ENCODE results near the gene DDX52. TPM values are rescaled to one million over a fixed set of nuclear protein-coding genes. Genes with fewer than 3 reads are reported as not detected.

The DDX52 gene
- total and polyA plus RNA-seq, 2 of the 13 experiments (the other 11 are each of a cell fraction or from before 2014, with no cell fraction given): 8.9 to 36.1 TPM

DNA sequence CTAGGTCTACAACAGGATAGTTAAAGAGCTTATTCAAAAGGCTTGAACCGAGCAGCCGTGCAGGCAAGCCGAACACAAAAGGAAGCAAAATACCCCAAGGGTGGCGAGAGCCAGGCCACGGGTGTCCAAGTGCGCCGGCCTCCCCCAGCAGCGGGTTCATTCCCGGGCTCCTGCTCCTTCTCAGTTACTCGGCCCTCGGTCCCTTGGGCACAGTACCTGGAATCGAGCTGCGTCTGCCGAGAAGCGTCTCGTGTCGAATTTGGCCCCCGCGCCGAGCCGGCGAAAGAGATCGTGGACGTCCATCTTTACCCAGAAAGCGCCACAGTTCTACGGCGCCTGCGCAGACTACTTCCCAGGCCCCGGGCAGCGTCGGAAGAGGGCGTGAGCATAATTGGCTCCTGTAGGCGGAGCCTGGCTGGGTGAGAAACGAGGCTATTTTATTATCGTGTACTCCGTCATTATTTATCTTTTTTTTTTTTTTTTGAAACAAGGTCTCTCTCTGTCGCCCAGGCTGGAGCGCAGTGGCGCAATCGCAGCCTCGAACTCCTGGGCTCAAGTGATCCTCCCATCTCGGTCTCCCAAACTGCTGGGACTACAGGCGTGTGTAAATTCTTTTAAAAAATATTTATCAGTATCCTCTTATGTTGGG, at the start of gene DDX52 (continued):
- TF ChIP-seq, protein P1, sequence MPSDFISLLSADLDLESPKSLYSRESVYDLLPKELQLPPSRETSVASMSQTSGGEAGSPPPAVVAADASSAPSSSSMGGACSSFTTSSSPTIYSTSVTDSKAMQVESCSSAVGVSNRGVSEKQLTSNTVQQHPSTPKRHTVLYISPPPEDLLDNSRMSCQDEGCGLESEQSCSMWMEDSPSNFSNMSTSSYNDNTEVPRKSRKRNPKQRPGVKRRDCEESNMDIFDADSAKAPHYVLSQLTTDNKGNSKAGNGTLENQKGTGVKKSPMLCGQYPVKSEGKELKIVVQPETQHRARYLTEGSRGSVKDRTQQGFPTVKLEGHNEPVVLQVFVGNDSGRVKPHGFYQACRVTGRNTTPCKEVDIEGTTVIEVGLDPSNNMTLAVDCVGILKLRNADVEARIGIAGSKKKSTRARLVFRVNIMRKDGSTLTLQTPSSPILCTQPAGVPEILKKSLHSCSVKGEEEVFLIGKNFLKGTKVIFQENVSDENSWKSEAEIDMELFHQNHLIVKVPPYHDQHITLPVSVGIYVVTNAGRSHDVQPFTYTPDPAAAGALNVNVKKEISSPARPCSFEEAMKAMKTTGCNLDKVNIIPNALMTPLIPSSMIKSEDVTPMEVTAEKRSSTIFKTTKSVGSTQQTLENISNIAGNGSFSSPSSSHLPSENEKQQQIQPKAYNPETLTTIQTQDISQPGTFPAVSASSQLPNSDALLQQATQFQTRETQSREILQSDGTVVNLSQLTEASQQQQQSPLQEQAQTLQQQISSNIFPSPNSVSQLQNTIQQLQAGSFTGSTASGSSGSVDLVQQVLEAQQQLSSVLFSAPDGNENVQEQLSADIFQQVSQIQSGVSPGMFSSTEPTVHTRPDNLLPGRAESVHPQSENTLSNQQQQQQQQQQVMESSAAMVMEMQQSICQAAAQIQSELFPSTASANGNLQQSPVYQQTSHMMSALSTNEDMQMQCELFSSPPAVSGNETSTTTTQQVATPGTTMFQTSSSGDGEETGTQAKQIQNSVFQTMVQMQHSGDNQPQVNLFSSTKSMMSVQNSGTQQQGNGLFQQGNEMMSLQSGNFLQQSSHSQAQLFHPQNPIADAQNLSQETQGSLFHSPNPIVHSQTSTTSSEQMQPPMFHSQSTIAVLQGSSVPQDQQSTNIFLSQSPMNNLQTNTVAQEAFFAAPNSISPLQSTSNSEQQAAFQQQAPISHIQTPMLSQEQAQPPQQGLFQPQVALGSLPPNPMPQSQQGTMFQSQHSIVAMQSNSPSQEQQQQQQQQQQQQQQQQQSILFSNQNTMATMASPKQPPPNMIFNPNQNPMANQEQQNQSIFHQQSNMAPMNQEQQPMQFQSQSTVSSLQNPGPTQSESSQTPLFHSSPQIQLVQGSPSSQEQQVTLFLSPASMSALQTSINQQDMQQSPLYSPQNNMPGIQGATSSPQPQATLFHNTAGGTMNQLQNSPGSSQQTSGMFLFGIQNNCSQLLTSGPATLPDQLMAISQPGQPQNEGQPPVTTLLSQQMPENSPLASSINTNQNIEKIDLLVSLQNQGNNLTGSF (CRISPR knock-in tag; IDR thresholded peaks at IDR 0.05): peak; percentile 56; the same call in 1 of the 2 replicates
- TF ChIP-seq ZNF12 (CRISPR knock-in tag; IDR thresholded peaks at IDR 0.05) (no peak), ZNF563 (CRISPR knock-in tag; IDR thresholded peaks at IDR 0.05) (0 out of 2 replicates have a peak, but pooled peaks have one; percentile 43), ZNF263 (CRISPR knock-in tag; IDR thresholded peaks at IDR 0.05) (peak; percentile 34; the same call in 1 of the 2 replicates), KAT7 (CRISPR knock-in tag; IDR thresholded peaks at IDR 0.05; ENCODE audit: borderline replicate concordance) (peak; percentile 62; the same call in 1 of the 2 replicates), ZNF782 (CRISPR knock-in tag; IDR thresholded peaks at IDR 0.05; ENCODE audit: borderline replicate concordance) (no peak), ZNF614 (CRISPR knock-in tag; IDR thresholded peaks at IDR 0.05; ENCODE audit: borderline replicate concordance) (peak; percentile 42; the same call in 1 of the 2 replicates), ZNF337 (CRISPR knock-in tag; IDR thresholded peaks at IDR 0.05; ENCODE audit: borderline replicate concordance, low read depth) (no peak), NAIF1 (CRISPR knock-in tag; IDR thresholded peaks at IDR 0.05; ENCODE audit: borderline replicate concordance) (peak; percentile 76; the same call in 1 of the 2 replicates)
- TF ChIP-seq, protein P2, sequence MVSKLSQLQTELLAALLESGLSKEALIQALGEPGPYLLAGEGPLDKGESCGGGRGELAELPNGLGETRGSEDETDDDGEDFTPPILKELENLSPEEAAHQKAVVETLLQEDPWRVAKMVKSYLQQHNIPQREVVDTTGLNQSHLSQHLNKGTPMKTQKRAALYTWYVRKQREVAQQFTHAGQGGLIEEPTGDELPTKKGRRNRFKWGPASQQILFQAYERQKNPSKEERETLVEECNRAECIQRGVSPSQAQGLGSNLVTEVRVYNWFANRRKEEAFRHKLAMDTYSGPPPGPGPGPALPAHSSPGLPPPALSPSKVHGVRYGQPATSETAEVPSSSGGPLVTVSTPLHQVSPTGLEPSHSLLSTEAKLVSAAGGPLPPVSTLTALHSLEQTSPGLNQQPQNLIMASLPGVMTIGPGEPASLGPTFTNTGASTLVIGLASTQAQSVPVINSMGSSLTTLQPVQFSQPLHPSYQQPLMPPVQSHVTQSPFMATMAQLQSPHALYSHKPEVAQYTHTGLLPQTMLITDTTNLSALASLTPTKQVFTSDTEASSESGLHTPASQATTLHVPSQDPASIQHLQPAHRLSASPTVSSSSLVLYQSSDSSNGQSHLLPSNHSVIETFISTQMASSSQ (IDR thresholded peaks at IDR 0.05; ENCODE audit: low read depth): no peak
- TF ChIP-seq, protein P2 (CRISPR knock-in tag; IDR thresholded peaks at IDR 0.05; ENCODE audit: borderline replicate concordance): no peak
- TF ChIP-seq, protein P3, sequence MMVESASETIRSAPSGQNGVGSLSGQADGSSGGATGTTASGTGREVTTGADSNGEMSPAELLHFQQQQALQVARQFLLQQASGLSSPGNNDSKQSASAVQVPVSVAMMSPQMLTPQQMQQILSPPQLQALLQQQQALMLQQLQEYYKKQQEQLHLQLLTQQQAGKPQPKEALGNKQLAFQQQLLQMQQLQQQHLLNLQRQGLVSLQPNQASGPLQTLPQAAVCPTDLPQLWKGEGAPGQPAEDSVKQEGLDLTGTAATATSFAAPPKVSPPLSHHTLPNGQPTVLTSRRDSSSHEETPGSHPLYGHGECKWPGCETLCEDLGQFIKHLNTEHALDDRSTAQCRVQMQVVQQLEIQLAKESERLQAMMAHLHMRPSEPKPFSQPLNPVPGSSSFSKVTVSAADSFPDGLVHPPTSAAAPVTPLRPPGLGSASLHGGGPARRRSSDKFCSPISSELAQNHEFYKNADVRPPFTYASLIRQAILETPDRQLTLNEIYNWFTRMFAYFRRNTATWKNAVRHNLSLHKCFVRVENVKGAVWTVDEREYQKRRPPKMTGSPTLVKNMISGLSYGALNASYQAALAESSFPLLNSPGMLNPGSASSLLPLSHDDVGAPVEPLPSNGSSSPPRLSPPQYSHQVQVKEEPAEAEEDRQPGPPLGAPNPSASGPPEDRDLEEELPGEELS (CRISPR knock-in tag; IDR thresholded peaks at IDR 0.05): 0 out of 2 replicates have a peak, but pooled peaks have one; percentile 19
- TF ChIP-seq, protein P4, sequence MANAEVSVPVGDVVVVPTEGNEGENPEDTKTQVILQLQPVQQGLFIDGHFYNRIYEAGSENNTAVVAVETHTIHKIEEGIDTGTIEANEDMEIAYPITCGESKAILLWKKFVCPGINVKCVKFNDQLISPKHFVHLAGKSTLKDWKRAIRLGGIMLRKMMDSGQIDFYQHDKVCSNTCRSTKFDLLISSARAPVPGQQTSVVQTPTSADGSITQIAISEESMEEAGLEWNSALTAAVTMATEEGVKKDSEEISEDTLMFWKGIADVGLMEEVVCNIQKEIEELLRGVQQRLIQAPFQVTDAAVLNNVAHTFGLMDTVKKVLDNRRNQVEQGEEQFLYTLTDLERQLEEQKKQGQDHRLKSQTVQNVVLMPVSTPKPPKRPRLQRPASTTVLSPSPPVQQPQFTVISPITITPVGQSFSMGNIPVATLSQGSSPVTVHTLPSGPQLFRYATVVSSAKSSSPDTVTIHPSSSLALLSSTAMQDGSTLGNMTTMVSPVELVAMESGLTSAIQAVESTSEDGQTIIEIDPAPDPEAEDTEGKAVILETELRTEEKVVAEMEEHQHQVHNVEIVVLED (CRISPR knock-in tag; IDR thresholded peaks at IDR 0.05; ENCODE audit: borderline replicate concordance): no peak

Measured in HepG2 (cell line).